Esophagus muscularis mucosa (tissue), 4 donors: ENCODE data around the gene INSC. TPM values are rescaled to one million over a fixed set of nuclear protein-coding genes. Genes with fewer than 3 reads are reported as not detected.

Experiments used
- DNase-seq: peaks from one replicate; pipeline ENCODE4 v3.0.0-alpha.2; 2017; ENCODE audit errors: extremely low spot score
- H3K27ac ChIP-seq, 4 donors: fragments of 200-600 bp; sonication (generic); replicated peaks in 1 of 4; 1 replicate in 3 of 4; 2 replicates in 1 of 4; pipeline ENCODE4 v1.5.1; 2016 to 2019; ENCODE audit warnings: mild to moderate bottlenecking in 1 of 4
- H3K27me3 ChIP-seq, 4 donors: fragments of 200-600 bp; sonication (generic); one replicate each; pipeline versions ENCODE4 v1.5.1 to v1.6.0; 2016 to 2019
- H3K36me3 ChIP-seq, 4 donors: fragments of 200-600 bp; sonication (generic); one replicate each; pipeline ENCODE4 v1.5.1; 2016 to 2019
- H3K4me1 ChIP-seq, 4 donors: fragments of 200-600 bp; sonication (generic); one replicate each; pipeline ENCODE4 v1.5.1; 2016 to 2019
- H3K4me3 ChIP-seq, 4 donors: fragments of 200-600 bp; sonication (generic); 1 replicate in 2 of 4; 2 replicates in 2 of 4; pipeline ENCODE4 v1.5.1; 2016 to 2019; ENCODE audit warnings: mild to moderate bottlenecking in 4 of 4, moderate library complexity in 1 of 4
- H3K9me3 ChIP-seq, 4 donors: fragments of 200-600 bp; sonication (generic); 1 replicate in 3 of 4; 2 replicates in 1 of 4; pipeline ENCODE4 v1.5.1; 2016 to 2019
- CTCF ChIP-seq, 3 experiments: fragments of 200-600 bp in 2 of 3; fragments of 450-650 bp in 1 of 3; sonication (generic) in 2 of 3; IDR thresholded peaks; one replicate each; pipeline ENCODE4 v1.5.1; 2017 to 2019; ENCODE audit warnings: antibody characterized with exemption in 3 of 3, mild to moderate bottlenecking in 2 of 3, moderate library complexity in 1 of 3
- EP300 ChIP-seq: sonication (generic); formaldehyde crosslinking; IDR thresholded peaks from one replicate; pipeline ENCODE4 v1.6.1; 2017; ENCODE audit warnings: antibody characterized with exemption
- POLR2A ChIP-seq: fragments of 450-650 bp; IDR thresholded peaks from one replicate; pipeline ENCODE4 v1.6.1; 2017; ENCODE audit warnings: antibody characterized with exemption, moderate library complexity, mild to moderate bottlenecking, low read depth
- POLR2AphosphoS5 ChIP-seq, 2 donors: sonication (generic); formaldehyde crosslinking; IDR thresholded peaks; one replicate each; pipeline ENCODE4 v1.6.1; 2017; ENCODE audit warnings: antibody characterized with exemption in 2 of 2
- WGBS: methylation state at CpG from one replicate; pipeline ENCODE4 v1.1.5; 2018; 5-methylcytosine and 5-hydroxymethylcytosine counted together
- intact Hi-C: fragments of 100-400 bp; cut with DNase I; formaldehyde crosslinking; loops from one replicate; pipeline ENCODE4 v1.15.1; 2023
- total RNA-seq, 4 donors: library from RNA; depleted of rRNA; stranded (reverse); fragments of >200 nt; gene quantifications; one replicate each; pipeline versions ENCODE4 v1.1.0 to v1.2.1, GENCODE V29; 2016

The INSC gene
- total RNA-seq, 4 donors from 2014 or later: 1.7 to 3.1 (median 2.6) TPM

GRCh38 chr11:15232496-15232895 is 117.8 kb downstream of the INSC start:
- Histone ChIP-seq H3K36me3 (no peaks in the 10 kb centered on the region), H3K4me1 (no peaks in the 10 kb centered on the region), H3K27ac (no peak overlapping the region), H3K27me3 (no peaks in the 10 kb centered on the region), H3K4me3 (no peak overlapping the region), H3K9me3 (no peaks in the 10 kb centered on the region)
- DNase-seq: no peak
- TF ChIP-seq CTCF (IDR thresholded peaks at IDR 0.05): no peak
- TF ChIP-seq POLR2A: no peak
- TF ChIP-seq POLR2AphosphoS5 (IDR thresholded peaks at IDR 0.05): no peak
- TF ChIP-seq EP300: no peak
- WGBS: 82% methylated on average over 4 of the region's 4 CpGs
- intact Hi-C loops: no loop called here

- 60% methylated on average over 8 of the region's 8 CpGs for WGBS
- Histone ChIP-seq H3K27ac (no peak overlapping the region), H3K36me3 (no peaks in the 10 kb centered on the region), H3K4me3 (no peak overlapping the region), H3K9me3 (no peaks in the 10 kb centered on the region), H3K27me3 (no peaks in the 10 kb centered on the region), H3K4me1 (no peaks in the 10 kb centered on the region)
- TF ChIP-seq POLR2A (no peak), POLR2AphosphoS5 (IDR thresholded peaks at IDR 0.05) (no peak), EP300 (no peak), CTCF (IDR thresholded peaks at IDR 0.05) (no peak)
- intact Hi-C loops: no loop called here
- no peak for DNase-seq
Observed at GRCh38 chr11:15233371-15234165, 118.8 kb downstream of the INSC start.

GRCh38 chr11:15234796-15235195 is 120.1 kb downstream of the INSC start:
- no peak overlapping the region for H3K4me3 ChIP-seq
- intact Hi-C loops: no loop called here
- WGBS: 79% methylated on average over 3 of the region's 3 CpGs
- TF ChIP-seq EP300 (no peak), CTCF (IDR thresholded peaks at IDR 0.05) (no peak), POLR2AphosphoS5 (IDR thresholded peaks at IDR 0.05) (no peak), POLR2A (no peak)
- DNase-seq: no peak
- H3K4me1 ChIP-seq: no peaks in the 10 kb centered on the region
- H3K27me3 ChIP-seq: no peaks in the 10 kb centered on the region
- H3K9me3 ChIP-seq: no peaks in the 10 kb centered on the region
- no peaks in the 10 kb centered on the region for H3K36me3 ChIP-seq
- H3K27ac ChIP-seq: no peak overlapping the region

- Histone ChIP-seq H3K4me3 (no peak overlapping the region), H3K4me1 (no peaks in the 10 kb centered on the region), H3K27me3 (no peaks in the 10 kb centered on the region), H3K27ac (no peak overlapping the region), H3K36me3 (no peaks in the 10 kb centered on the region), H3K9me3 (no peaks in the 10 kb centered on the region)
- WGBS: 85% methylated on average over 4 of the region's 4 CpGs
- TF ChIP-seq EP300 (no peak), CTCF (IDR thresholded peaks at IDR 0.05) (no peak), POLR2AphosphoS5 (IDR thresholded peaks at IDR 0.05) (no peak), POLR2A (no peak)
- intact Hi-C loops: no loop called here
- no peak for DNase-seq
Observed at GRCh38 chr11:15236559-15236958, 121.8 kb downstream of the INSC start.

GRCh38 chr11:15238856-15239255 is 124.1 kb downstream of the INSC start:
- no peaks in the 10 kb centered on the region for H3K4me1 ChIP-seq
- no peak overlapping the region for H3K27ac ChIP-seq
- no peak for DNase-seq
- H3K9me3 ChIP-seq: no peaks in the 10 kb centered on the region
- H3K4me3 ChIP-seq: no peak overlapping the region
- intact Hi-C loops: no loop called here
- TF ChIP-seq EP300 (no peak), CTCF (IDR thresholded peaks at IDR 0.05) (no peak), POLR2AphosphoS5 (IDR thresholded peaks at IDR 0.05) (no peak), POLR2A (no peak)
- no peaks in the 10 kb centered on the region for H3K27me3 ChIP-seq
- WGBS: 96% methylated on average over 2 of the region's 7 CpGs
- no peaks in the 10 kb centered on the region for H3K36me3 ChIP-seq
